GM23338 (cell line): Measurements from ENCODE around the gene NPW. TPM values are rescaled to one million over a fixed set of nuclear protein-coding genes. Genes with fewer than 3 reads are reported as not detected.
A peak's percentile ranks its signal among the peaks of the same experiment; 100 is the strongest.

Experiments
- ATAC-seq: fragments of 200-7000 bp; cut with Tn5 transposase; 3 replicates; pipeline ENCODE4 v1.9.1; 2020
- DNase-seq: peaks from one replicate; pipeline ENCODE4 v3.0.0-alpha.2; 2015; ENCODE audit warnings: low spot score
- H2AFZ ChIP-seq: fragments of 200-600 bp; sonication (generic); 2 replicates; pipeline ENCODE4 v1.8.0; 2016; ENCODE audit warnings: antibody characterized with exemption, mild to moderate bottlenecking, moderate library complexity
- H3F3A ChIP-seq: fragments of 200-600 bp; sonication (generic); replicated peaks from 2 replicates; pipeline ENCODE4 v1.8.0; 2017; ENCODE audit warnings: antibody characterized with exemption, mixed run types, low read depth
- H3K27ac ChIP-seq: fragments of 200-600 bp; sonication (generic); 2 replicates; pipeline ENCODE4 v1.6.1; 2016; ENCODE audit warnings: low read depth
- H3K27me3 ChIP-seq: fragments of 200-600 bp; sonication (generic); 2 replicates; pipeline ENCODE4 v1.8.0; 2016; ENCODE audit warnings: mild to moderate bottlenecking, mixed run types, moderate library complexity; ENCODE audit not compliant: insufficient read depth
- H3K36me3 ChIP-seq: fragments of 200-600 bp; sonication (generic); 2 replicates; pipeline ENCODE4 v1.8.0; 2016; ENCODE audit warnings: mild to moderate bottlenecking; ENCODE audit not compliant: insufficient read depth
- H3K4me1 ChIP-seq: fragments of 200-600 bp; sonication (generic); 2 replicates; pipeline ENCODE4 v1.8.0; 2016; ENCODE audit warnings: mild to moderate bottlenecking, moderate library complexity; ENCODE audit not compliant: insufficient read depth
- H3K4me2 ChIP-seq: fragments of 200-600 bp; sonication (generic); 2 replicates; pipeline ENCODE4 v1.7.1; 2017; ENCODE audit warnings: mixed run types
- H3K4me3 ChIP-seq: fragments of 200-600 bp; sonication (generic); 2 replicates; pipeline ENCODE4 v1.6.1; 2016; ENCODE audit warnings: mixed run types
- H3K79me2 ChIP-seq: fragments of 200-600 bp; sonication (generic); replicated peaks from 2 replicates; pipeline ENCODE4 v1.8.0; 2017; ENCODE audit warnings: mild to moderate bottlenecking; ENCODE audit not compliant: insufficient read depth
- H3K9me2 ChIP-seq: fragments of 200-600 bp; sonication (generic); 2 replicates; pipeline ENCODE4 v1.8.0; 2017; ENCODE audit not compliant: insufficient read depth
- H4K20me1 ChIP-seq: fragments of 200-600 bp; sonication (generic); replicated peaks from 2 replicates; pipeline ENCODE4 v1.8.0; 2017; ENCODE audit warnings: mild to moderate bottlenecking; ENCODE audit not compliant: insufficient read depth
- H3K27ac Mint-ChIP-seq: 2 replicates; pipeline ENCODE4 v1.8.0; 2020; ENCODE audit warnings: inconsistent platforms, mild to moderate bottlenecking, moderate library complexity, mixed read lengths
- H3K27me3 Mint-ChIP-seq: 3 replicates; pipeline ENCODE4 v1.8.0; 2022; ENCODE audit warnings: low read depth, mild to moderate bottlenecking, moderate library complexity, mixed read lengths, inconsistent platforms; ENCODE audit not compliant: insufficient read depth, poor library complexity
- H3K36me3 Mint-ChIP-seq: 3 replicates; pipeline ENCODE4 v1.8.0; 2021; ENCODE audit warnings: low read depth, mild to moderate bottlenecking, inconsistent platforms, moderate library complexity, mixed read lengths
- H3K4me1 Mint-ChIP-seq: 3 replicates; pipeline ENCODE4 v1.8.0; 2020; ENCODE audit warnings: mild to moderate bottlenecking, inconsistent platforms, mixed read lengths
- H3K4me3 Mint-ChIP-seq: 3 replicates; pipeline ENCODE4 v1.8.0; 2021; ENCODE audit warnings: moderate library complexity, mild to moderate bottlenecking, inconsistent platforms, mixed read lengths
- H3K9me3 Mint-ChIP-seq: 3 replicates; pipeline ENCODE4 v1.8.0; 2020; ENCODE audit warnings: moderate library complexity, mild to moderate bottlenecking, inconsistent platforms, mixed read lengths
- CREB1 ChIP-seq: fragments of 250-450 bp; sonication (Bioruptor Pico); IDR thresholded peaks from 2 replicates; pipeline ENCODE4 v1.5.0; 2020; ENCODE audit warnings: low read depth, mild to moderate bottlenecking, moderate library complexity
- EZH2 ChIP-seq: fragments of 200-600 bp; sonication (generic); IDR thresholded peaks from one replicate; pipeline ENCODE4 v1.8.0; 2017; ENCODE audit warnings: antibody characterized with exemption, mild to moderate bottlenecking, low read depth; ENCODE audit not compliant: unreplicated experiment
- EZH2phosphoT487 ChIP-seq: fragments of 200-600 bp; sonication (generic); IDR thresholded peaks from one replicate; pipeline ENCODE4 v1.8.1; 2018; ENCODE audit warnings: antibody characterized with exemption; ENCODE audit not compliant: unreplicated experiment
- JUNB ChIP-seq: IDR thresholded peaks from one replicate; pipeline ENCODE4 v1.6.1; 2016; ENCODE audit warnings: antibody characterized with exemption; ENCODE audit not compliant: unreplicated experiment
- NANOG ChIP-seq: IDR thresholded peaks from 2 replicates; pipeline ENCODE4 v1.6.1; 2016; ENCODE audit warnings: antibody characterized with exemption, borderline replicate concordance
- POLR2AphosphoS5 ChIP-seq: IDR thresholded peaks from 2 replicates; pipeline ENCODE4 v1.6.1; 2016; ENCODE audit warnings: antibody characterized with exemption, low read depth
- STAT1 ChIP-seq: IDR thresholded peaks from one replicate; pipeline ENCODE4 v1.6.1; 2016; ENCODE audit warnings: antibody characterized with exemption; ENCODE audit not compliant: unreplicated experiment
- ZNF114 ChIP-seq: fragments of 250-450 bp; sonication (Bioruptor Pico); IDR thresholded peaks from 2 replicates; pipeline ENCODE4 v1.5.0; 2020; ENCODE audit warnings: mild to moderate bottlenecking, moderate library complexity
- ZNF331 ChIP-seq: fragments of 250-450 bp; sonication (Bioruptor Pico); IDR thresholded peaks from 2 replicates; pipeline ENCODE4 v1.5.0; 2020; ENCODE audit warnings: low read depth, mild to moderate bottlenecking, moderate library complexity
- polyA plus RNA-seq: library from polyadenylated mRNA; unstranded; fragments of >200 nt; fragmentation: Nextera tagmentation; extraction: Ambion mirVana; gene quantifications from 2 replicates; pipeline ENCODE4 v1.2.1, GENCODE V29; 2016
- total RNA-seq: library from RNA; depleted of rRNA; stranded (reverse); fragments of >200 nt; shearing (Covaris generic); gene quantifications from 2 replicates; pipeline ENCODE4 v1.2.3, GENCODE V29; 2014
- TF ChIP-seq, protein P1 (sequence below): fragments of 250-450 bp; sonication (Bioruptor Pico); IDR thresholded peaks from 2 replicates; pipeline ENCODE4 v1.5.0; 2020; ENCODE audit warnings: mild to moderate bottlenecking, moderate library complexity
- TF ChIP-seq, protein P2 (sequence below): IDR thresholded peaks from 2 replicates; pipeline ENCODE4 v1.6.1; 2016; ENCODE audit warnings: antibody characterized with exemption
- TF ChIP-seq, protein P3 (sequence below), 2 experiments: fragments of 200-600 bp in 1 of 2; sonication (generic) in 1 of 2; conservative IDR thresholded peaks; 2 replicates each; pipeline versions ENCODE4 v1.5.1 to v1.6.1; 2016 to 2017; ENCODE audit warnings: antibody characterized with exemption in 2 of 2, low read depth in 2 of 2, mild to moderate bottlenecking in 2 of 2, moderate library complexity in 1 of 2
- TF ChIP-seq, protein P4 (sequence below): IDR thresholded peaks from one replicate; pipeline ENCODE4 v1.6.1; 2018; ENCODE audit warnings: antibody characterized with exemption; ENCODE audit not compliant: unreplicated experiment

The NPW gene
- total and polyA plus RNA-seq, 2 experiments from 2014 or later, result 4.5 to 37.6 TPM

DNA sequence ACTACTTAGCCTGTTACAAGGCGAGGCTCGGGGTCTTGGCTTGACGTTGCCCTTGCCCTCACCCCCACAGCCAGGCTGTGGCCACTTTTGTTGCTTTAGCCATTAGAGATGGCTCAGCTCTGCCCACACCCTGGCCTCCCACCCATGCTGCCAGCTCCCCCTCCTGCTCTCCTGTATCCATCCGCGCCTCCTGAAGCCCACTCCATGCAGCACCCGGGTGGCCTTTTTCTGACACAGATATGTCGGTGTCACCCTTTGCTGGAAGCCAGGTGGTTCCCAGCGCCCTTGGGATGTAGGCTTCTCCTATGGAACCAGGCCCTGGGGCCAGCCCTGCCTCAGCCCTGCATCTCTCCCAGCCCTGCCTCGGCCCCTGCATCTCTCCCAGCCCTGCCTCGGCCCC lies 37.9 kb downstream of the NPW start (continued):
- TF ChIP-seq CREB1 (CRISPR knock-in tag), result no peak
- no peak for TF ChIP-seq ZNF114 (CRISPR knock-in tag)
- no peak for TF ChIP-seq JUNB
- TF ChIP-seq ZNF331 (CRISPR knock-in tag), result no peak

DNA sequence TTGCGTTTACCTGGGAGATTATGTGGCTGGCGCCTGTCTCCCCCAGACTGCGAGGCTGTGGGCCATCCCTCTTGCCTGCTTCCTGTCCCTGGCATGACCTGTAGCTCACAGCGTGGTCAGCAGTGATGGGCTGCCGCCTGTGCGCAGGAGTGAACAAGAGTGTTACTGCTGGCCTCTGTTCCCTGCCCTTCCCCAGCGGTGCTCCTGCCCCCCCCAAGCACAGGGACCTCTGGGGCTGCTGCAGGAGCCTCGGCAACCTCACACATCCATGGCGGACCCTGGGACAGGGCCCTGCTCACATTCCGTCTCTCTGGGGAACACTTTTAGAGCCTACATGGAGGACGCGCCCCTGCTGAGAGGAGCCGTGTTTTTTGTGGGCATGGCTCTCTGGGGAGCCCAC lies 38.8 kb downstream of the NPW start:
- Histone ChIP-seq H3F3A (no peaks in the 10 kb centered on the region), H3K4me1 (no peaks in the 10 kb centered on the region), H3K4me2 (no peak overlapping the region), H2AFZ (no peak overlapping the region), H3K27ac (peak overlapping the region; percentile 19; the same call in 1 of the 2 replicates), H3K9me2 (no peaks in the 10 kb centered on the region), H3K27me3 (no peaks in the 10 kb centered on the region), H3K36me3 (no peaks in the 10 kb centered on the region; the same call in 1 of the 2 replicates), H4K20me1 (no peaks in the 10 kb centered on the region; the same call in 1 of the 2 replicates), H3K79me2 (no peaks in the 10 kb centered on the region), H3K4me3 (no peak overlapping the region)
- TF ChIP-seq JUNB (no peak), NANOG (no peak), EZH2 (no peak), CREB1 (CRISPR knock-in tag) (no peak), ZNF114 (CRISPR knock-in tag) (no peak), ZNF331 (CRISPR knock-in tag) (no peak), POLR2AphosphoS5 (no peak), EZH2phosphoT487 (no peak), STAT1 (no peak)
- TF ChIP-seq, protein P1, sequence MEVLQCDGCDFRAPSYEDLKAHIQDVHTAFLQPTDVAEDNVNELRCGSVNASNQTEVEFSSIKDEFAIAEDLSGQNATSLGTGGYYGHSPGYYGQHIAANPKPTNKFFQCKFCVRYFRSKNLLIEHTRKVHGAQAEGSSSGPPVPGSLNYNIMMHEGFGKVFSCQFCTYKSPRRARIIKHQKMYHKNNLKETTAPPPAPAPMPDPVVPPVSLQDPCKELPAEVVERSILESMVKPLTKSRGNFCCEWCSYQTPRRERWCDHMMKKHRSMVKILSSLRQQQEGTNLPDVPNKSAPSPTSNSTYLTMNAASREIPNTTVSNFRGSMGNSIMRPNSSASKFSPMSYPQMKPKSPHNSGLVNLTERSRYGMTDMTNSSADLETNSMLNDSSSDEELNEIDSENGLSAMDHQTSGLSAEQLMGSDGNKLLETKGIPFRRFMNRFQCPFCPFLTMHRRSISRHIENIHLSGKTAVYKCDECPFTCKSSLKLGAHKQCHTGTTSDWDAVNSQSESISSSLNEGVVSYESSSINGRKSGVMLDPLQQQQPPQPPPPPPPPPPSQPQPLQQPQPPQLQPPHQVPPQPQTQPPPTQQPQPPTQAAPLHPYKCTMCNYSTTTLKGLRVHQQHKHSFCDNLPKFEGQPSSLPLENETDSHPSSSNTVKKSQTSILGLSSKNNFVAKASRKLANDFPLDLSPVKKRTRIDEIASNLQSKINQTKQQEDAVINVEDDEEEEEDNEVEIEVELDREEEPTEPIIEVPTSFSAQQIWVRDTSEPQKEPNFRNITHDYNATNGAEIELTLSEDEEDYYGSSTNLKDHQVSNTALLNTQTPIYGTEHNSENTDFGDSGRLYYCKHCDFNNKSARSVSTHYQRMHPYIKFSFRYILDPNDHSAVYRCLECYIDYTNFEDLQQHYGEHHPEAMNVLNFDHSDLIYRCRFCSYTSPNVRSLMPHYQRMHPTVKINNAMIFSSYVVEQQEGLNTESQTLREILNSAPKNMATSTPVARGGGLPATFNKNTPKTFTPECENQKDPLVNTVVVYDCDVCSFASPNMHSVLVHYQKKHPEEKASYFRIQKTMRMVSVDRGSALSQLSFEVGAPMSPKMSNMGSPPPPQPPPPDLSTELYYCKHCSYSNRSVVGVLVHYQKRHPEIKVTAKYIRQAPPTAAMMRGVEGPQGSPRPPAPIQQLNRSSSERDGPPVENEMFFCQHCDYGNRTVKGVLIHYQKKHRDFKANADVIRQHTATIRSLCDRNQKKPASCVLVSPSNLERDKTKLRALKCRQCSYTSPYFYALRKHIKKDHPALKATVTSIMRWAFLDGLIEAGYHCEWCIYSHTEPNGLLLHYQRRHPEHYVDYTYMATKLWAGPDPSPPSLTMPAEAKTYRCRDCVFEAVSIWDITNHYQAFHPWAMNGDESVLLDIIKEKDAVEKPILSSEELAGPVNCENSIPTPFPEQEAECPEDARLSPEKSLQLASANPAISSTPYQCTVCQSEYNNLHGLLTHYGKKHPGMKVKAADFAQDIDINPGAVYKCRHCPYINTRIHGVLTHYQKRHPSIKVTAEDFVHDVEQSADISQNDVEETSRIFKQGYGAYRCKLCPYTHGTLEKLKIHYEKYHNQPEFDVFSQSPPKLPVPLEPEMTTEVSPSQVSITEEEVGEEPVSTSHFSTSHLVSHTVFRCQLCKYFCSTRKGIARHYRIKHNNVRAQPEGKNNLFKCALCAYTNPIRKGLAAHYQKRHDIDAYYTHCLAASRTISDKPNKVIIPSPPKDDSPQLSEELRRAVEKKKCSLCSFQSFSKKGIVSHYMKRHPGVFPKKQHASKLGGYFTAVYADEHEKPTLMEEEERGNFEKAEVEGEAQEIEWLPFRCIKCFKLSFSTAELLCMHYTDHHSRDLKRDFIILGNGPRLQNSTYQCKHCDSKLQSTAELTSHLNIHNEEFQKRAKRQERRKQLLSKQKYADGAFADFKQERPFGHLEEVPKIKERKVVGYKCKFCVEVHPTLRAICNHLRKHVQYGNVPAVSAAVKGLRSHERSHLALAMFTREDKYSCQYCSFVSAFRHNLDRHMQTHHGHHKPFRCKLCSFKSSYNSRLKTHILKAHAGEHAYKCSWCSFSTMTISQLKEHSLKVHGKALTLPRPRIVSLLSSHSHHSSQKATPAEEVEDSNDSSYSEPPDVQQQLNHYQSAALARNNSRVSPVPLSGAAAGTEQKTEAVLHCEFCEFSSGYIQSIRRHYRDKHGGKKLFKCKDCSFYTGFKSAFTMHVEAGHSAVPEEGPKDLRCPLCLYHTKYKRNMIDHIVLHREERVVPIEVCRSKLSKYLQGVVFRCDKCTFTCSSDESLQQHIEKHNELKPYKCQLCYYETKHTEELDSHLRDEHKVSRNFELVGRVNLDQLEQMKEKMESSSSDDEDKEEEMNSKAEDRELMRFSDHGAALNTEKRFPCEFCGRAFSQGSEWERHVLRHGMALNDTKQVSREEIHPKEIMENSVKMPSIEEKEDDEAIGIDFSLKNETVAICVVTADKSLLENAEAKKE, result no peak
- TF ChIP-seq, protein P2, sequence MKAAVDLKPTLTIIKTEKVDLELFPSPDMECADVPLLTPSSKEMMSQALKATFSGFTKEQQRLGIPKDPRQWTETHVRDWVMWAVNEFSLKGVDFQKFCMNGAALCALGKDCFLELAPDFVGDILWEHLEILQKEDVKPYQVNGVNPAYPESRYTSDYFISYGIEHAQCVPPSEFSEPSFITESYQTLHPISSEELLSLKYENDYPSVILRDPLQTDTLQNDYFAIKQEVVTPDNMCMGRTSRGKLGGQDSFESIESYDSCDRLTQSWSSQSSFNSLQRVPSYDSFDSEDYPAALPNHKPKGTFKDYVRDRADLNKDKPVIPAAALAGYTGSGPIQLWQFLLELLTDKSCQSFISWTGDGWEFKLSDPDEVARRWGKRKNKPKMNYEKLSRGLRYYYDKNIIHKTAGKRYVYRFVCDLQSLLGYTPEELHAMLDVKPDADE, result no peak
- TF ChIP-seq, protein P3, sequence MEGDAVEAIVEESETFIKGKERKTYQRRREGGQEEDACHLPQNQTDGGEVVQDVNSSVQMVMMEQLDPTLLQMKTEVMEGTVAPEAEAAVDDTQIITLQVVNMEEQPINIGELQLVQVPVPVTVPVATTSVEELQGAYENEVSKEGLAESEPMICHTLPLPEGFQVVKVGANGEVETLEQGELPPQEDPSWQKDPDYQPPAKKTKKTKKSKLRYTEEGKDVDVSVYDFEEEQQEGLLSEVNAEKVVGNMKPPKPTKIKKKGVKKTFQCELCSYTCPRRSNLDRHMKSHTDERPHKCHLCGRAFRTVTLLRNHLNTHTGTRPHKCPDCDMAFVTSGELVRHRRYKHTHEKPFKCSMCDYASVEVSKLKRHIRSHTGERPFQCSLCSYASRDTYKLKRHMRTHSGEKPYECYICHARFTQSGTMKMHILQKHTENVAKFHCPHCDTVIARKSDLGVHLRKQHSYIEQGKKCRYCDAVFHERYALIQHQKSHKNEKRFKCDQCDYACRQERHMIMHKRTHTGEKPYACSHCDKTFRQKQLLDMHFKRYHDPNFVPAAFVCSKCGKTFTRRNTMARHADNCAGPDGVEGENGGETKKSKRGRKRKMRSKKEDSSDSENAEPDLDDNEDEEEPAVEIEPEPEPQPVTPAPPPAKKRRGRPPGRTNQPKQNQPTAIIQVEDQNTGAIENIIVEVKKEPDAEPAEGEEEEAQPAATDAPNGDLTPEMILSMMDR (conservative IDR thresholded peaks at IDR 0.05; ENCODE audit: low read depth in 2 of 2), result no peak
- TF ChIP-seq, protein P4, sequence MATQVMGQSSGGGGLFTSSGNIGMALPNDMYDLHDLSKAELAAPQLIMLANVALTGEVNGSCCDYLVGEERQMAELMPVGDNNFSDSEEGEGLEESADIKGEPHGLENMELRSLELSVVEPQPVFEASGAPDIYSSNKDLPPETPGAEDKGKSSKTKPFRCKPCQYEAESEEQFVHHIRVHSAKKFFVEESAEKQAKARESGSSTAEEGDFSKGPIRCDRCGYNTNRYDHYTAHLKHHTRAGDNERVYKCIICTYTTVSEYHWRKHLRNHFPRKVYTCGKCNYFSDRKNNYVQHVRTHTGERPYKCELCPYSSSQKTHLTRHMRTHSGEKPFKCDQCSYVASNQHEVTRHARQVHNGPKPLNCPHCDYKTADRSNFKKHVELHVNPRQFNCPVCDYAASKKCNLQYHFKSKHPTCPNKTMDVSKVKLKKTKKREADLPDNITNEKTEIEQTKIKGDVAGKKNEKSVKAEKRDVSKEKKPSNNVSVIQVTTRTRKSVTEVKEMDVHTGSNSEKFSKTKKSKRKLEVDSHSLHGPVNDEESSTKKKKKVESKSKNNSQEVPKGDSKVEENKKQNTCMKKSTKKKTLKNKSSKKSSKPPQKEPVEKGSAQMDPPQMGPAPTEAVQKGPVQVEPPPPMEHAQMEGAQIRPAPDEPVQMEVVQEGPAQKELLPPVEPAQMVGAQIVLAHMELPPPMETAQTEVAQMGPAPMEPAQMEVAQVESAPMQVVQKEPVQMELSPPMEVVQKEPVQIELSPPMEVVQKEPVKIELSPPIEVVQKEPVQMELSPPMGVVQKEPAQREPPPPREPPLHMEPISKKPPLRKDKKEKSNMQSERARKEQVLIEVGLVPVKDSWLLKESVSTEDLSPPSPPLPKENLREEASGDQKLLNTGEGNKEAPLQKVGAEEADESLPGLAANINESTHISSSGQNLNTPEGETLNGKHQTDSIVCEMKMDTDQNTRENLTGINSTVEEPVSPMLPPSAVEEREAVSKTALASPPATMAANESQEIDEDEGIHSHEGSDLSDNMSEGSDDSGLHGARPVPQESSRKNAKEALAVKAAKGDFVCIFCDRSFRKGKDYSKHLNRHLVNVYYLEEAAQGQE, result no peak
- H3K36me3 Mint-ChIP-seq, result peaks cover 15% of the 10 kb centered on the region; the same call in 2 of the 3 replicates
- H3K27me3 Mint-ChIP-seq, result peaks cover 6% of the 10 kb centered on the region
- no peaks in the 10 kb centered on the region for H3K4me1 Mint-ChIP-seq
- no peak overlapping the region for H3K27ac Mint-ChIP-seq
- no peak for DNase-seq
- no peak overlapping the region for H3K4me3 Mint-ChIP-seq
- no peaks in the 10 kb centered on the region for H3K9me3 Mint-ChIP-seq
- no peak for ATAC-seq
